ENCODE measurements around the gene ZNF516.

Gene ZNF516

DNA sequence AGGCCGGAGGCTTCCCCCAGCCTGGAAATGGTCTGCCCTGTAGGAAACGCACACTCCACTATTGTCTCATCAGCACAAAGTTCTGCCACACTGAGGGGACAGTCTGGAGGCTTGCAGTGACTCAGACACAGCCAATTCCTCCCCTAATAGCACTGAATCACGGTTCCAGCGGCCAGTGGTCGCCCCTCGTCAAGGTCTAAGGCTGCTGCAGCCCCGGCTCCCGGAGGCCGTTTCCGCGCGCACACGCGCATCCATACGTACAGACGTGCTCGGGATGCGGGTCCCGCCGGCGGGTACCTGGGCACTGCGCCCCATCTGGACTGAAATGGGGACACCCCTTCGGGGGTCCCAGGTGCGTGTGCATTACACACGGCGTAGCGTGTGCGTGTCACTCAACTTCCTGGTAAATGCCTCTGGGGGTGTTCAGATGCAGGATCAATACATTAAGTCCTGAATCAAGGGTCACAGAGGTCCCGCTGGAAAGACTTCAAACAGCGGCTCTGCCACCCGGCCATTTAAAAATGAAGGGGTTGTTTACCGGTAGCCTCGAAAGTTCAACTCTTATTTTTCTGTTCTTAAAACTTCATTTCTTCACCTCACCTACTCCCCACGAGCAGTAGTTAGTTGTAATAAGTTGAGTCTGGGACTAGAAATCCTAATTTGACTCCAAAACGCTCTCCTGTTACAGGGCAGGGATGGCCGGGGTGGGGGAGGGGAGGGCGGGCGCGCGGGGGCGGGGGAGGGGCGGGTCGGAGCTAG, 572 bp upstream of the ZNF516 start:
- DNase-seq (ENCODE audit: insufficient read length, low spot score) (no peak), FAIRE-seq (peak; percentile 68)
- TF ChIP-seq, protein P1, sequence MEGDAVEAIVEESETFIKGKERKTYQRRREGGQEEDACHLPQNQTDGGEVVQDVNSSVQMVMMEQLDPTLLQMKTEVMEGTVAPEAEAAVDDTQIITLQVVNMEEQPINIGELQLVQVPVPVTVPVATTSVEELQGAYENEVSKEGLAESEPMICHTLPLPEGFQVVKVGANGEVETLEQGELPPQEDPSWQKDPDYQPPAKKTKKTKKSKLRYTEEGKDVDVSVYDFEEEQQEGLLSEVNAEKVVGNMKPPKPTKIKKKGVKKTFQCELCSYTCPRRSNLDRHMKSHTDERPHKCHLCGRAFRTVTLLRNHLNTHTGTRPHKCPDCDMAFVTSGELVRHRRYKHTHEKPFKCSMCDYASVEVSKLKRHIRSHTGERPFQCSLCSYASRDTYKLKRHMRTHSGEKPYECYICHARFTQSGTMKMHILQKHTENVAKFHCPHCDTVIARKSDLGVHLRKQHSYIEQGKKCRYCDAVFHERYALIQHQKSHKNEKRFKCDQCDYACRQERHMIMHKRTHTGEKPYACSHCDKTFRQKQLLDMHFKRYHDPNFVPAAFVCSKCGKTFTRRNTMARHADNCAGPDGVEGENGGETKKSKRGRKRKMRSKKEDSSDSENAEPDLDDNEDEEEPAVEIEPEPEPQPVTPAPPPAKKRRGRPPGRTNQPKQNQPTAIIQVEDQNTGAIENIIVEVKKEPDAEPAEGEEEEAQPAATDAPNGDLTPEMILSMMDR (IDR thresholded peaks at IDR 0.05; ENCODE audit: insufficient read depth, missing control alignments) = no peak

DNA sequence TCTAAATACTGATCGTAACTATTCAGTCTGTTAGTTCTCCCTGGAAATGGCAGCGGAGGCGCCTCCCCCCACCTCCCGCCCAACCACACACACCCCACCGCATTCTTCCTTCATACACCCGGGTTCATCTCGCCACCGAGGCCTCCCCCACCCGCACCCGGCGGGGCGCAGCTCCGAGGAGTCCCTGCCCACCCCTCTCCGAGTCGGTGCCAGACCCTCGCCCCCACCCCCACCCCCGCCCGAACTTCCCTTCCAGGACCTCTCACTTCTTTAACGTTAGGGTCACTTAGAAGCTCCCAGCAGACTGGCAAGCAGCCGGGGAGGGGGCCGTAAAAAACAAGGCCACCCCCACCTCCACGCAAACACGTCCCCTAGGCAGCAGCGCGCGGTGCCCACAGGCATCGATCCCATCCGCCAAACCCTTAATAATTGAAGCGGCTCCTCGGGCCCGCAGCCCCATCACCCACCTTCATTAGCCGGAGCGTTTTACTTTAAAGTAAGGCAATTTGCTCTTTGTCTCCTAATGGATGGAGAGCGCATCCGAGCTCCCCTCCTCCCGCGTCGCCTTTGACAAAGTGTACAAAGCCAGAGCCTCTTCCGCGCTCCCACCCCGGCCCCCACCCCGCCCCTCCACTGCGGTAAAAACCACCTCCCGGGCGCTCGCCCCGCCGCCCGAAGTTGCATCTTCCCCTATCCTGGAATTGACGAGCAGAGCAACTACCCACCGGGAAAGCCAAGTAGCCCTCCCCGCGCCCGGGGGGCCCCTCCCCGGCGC, 624 bp downstream of the ZNF516 start:
- TF ChIP-seq, protein P1 (IDR thresholded peaks at IDR 0.05; ENCODE audit: insufficient read depth, missing control alignments) = no peak
- DNase-seq (ENCODE audit: insufficient read length, low spot score) (no peak), FAIRE-seq (no peak)

DNA sequence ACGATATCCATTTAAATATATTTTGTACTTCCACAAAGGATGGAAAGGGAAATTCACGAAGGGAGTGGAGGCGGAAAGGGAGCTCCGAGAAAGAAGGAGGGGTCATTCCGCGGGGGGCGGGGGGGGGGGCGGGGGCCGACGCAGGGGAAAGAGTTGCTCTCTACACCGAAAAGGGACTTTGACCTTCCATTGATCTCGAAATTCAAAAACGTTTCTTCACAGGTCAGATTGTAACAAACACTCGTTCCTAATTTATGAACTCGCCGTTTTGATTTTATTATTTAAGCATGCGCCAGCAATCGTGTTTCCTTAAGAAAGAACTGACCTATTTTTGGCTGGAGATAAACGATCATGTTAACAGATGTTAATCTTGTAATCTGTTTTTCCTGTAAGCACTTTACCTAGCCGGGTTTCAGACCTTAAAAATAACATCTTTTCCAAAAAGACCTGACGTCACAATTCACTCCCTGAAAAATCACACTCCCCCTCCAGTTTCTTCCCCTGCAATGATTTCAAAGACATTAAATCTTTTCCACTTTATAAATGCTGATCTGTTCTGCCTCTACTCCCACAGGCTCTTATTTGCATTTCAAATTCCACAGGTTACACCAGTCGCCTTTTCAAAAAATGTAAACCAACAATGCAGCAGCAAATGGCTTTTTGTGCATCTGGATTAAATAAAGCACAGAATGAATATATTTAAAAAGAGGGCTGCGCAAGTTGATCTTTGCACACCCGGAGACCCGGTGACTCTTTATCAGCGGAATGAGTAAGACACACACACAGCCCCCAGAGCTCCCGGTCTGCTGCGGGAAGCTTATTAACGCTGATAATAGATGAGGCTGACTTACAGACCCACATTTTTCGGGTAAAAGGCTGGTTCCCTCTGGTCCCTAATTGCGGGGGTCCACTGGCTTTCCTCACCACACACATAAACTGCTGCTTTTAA, 1.6 kb downstream of the ZNF516 start:
- peak; percentile 100 for FAIRE-seq
- no peak for DNase-seq (ENCODE audit: insufficient read length, low spot score)
- TF ChIP-seq, protein P1 (IDR thresholded peaks at IDR 0.05; ENCODE audit: insufficient read depth, missing control alignments) = no peak

DNA sequence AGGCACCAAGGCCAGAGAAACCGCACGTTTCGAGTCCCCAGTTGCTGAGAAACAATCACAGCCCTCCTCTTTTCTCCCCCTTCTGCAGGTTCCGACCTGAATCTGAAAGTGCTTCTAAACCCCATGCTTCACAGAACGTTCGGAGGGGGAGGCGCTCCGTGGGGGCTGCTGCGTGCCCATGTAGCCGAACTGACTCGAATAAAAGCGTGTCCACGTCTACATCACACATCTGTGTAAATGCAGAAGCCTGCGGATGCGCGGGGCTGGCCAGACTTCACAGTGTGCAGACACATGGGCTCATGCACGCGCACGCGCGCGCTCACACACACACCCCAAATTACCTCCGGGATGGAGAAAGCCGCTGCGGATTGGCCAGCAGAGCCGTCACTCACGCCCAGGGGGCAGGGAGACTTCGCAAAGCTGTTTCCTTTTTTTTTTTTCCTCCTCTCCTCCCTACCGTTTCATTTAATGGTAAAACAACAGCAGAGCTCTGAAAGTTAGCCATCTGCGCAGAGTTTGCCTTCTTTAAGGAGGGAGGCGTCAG, 2.3 kb downstream of the ZNF516 start:
- DNase-seq (ENCODE audit: insufficient read length, low spot score) (peak; percentile 98), FAIRE-seq (no peak)
- TF ChIP-seq, protein P1 (IDR thresholded peaks at IDR 0.05; ENCODE audit: insufficient read depth, missing control alignments) = no peak

DNA sequence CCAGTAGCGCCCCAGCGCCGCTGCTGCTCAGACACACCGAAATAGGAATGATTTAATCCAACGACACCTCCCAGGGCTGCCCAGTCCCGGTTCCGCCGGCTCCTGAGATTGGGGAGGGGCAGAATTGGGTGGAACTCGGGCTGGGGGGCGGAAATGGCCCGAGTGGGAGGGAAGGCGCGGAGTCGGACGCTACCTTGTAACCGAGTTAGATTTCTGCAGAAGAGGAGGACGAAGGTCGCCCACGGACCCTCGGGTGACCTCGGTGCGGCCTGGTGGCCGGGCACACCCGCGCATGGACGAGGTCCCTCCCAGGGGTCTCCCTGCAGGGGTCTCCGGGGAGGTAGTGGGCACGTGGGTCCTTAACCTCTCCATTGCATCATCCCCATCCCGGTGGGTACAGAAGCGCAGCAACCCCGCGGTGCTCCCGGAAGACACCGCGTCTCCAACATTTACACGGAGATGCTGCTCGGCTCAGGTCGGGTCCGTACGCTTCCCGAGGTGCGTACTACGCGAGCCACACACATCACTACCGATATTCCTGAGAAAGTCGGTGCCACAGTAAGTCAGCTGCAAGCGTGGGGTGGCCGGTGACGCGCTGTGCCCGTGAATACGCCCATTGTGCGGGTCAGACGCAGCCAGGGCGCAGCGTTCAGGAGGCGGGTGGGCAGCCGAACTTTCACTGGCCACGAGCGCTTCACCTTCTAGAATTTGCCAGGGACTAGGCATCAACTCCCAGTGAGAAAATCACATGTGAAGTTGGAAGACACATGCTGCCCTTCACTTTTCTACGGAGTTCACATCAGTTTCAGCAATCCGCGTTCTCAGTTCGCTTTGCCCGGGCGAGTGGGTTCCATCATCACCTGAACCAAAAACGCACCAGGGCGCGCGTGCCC, 3.0 kb downstream of the ZNF516 start:
- FAIRE-seq (no peak), DNase-seq (ENCODE audit: insufficient read length, low spot score) (no peak)
- TF ChIP-seq, protein P1 (IDR thresholded peaks at IDR 0.05; ENCODE audit: insufficient read depth, missing control alignments) = no peak

DNA sequence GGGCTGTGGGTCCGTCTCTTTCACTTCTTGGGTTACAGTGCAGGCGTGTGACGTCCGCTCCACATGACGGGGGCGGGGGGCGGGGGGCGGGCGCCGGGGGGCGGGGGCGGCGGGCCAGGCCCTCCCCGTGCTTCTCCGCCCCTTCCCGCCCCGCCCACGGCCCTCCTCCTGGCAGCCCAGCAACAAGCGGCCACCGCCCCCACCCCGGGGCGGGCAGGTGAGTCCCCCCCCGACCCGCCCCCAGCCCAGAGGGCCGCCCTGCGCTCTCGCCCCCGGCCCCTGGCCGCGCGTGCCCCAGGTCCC, 3.6 kb downstream of the ZNF516 start:
- TF ChIP-seq, protein P1 (IDR thresholded peaks at IDR 0.05; ENCODE audit: insufficient read depth, missing control alignments) = no peak
- FAIRE-seq (no peak), DNase-seq (ENCODE audit: insufficient read length, low spot score) (peak; percentile 90)

Data from D721Med (cell line).